Fibroblast of lung (primary cell): ENCODE measurements around the gene ARFIP1. TPM values are rescaled to one million over a fixed set of nuclear protein-coding genes. Genes with fewer than 3 reads are reported as not detected.

ENCODE experiments used
- DNase-seq, 2 donors: peaks; one replicate each; pipeline versions ENCODE4 v3.0.0 to v3.0.0-alpha.2; 2010; ENCODE audit warnings: low read depth in 2 of 2
- H2AFZ ChIP-seq: 2 replicates; pipeline ENCODE4 v1.5.1; 2012; ENCODE audit warnings: low read length, control low read depth, inconsistent platforms
- H3K27ac ChIP-seq: 2 replicates; pipeline ENCODE4 v1.5.1; 2011; ENCODE audit warnings: low read length, control low read depth; ENCODE audit not compliant: insufficient read depth
- H3K27me3 ChIP-seq: 2 replicates; pipeline ENCODE4 v1.5.1; 2011; ENCODE audit warnings: mild to moderate bottlenecking, low read length; ENCODE audit not compliant: control insufficient read depth, insufficient read depth
- H3K36me3 ChIP-seq: 2 replicates; pipeline ENCODE4 v1.5.1; 2011; ENCODE audit warnings: low read length; ENCODE audit not compliant: control insufficient read depth, insufficient read depth
- H3K4me1 ChIP-seq: 2 replicates; pipeline ENCODE4 v1.5.1; 2011; ENCODE audit warnings: low read length; ENCODE audit not compliant: control insufficient read depth, insufficient read depth; ENCODE audit errors: extremely low read depth
- H3K4me2 ChIP-seq: 2 replicates; pipeline ENCODE4 v1.5.1; 2011; ENCODE audit warnings: low read length, control low read depth; ENCODE audit not compliant: insufficient read depth; ENCODE audit errors: extremely low read depth
- H3K4me3 ChIP-seq, 4 experiments: fragments of 200-600 bp in 1 of 4; sonication (generic) in 1 of 4; replicated peaks in 1 of 4; 2 replicates each; pipeline ENCODE4 v1.5.1; 2011 to 2016; ENCODE audit warnings: low read length in 4 of 4, low read depth in 3 of 4, mild to moderate bottlenecking in 3 of 4, control low read depth in 2 of 4, inconsistent platforms in 1 of 4, mixed read lengths in 1 of 4; ENCODE audit not compliant: insufficient read depth in 1 of 4; ENCODE audit errors: control extremely low read depth in 1 of 4
- H3K79me2 ChIP-seq: 2 replicates; pipeline ENCODE4 v1.5.1; 2012; ENCODE audit warnings: mild to moderate bottlenecking, low read length, inconsistent platforms; ENCODE audit not compliant: control insufficient read depth, insufficient read depth
- H3K9ac ChIP-seq: 2 replicates; pipeline ENCODE4 v1.5.1; 2011; ENCODE audit warnings: mild to moderate bottlenecking, low read length, control low read depth; ENCODE audit not compliant: insufficient read depth
- H3K9me3 ChIP-seq: 2 replicates; pipeline ENCODE4 v1.5.1; 2012; ENCODE audit warnings: low read depth, low read length; ENCODE audit not compliant: control insufficient read depth, insufficient read depth
- H4K20me1 ChIP-seq: 2 replicates; pipeline ENCODE4 v1.5.1; 2011; ENCODE audit warnings: low read length; ENCODE audit not compliant: control insufficient read depth, insufficient read depth; ENCODE audit errors: extremely low read depth
- CTCF ChIP-seq, 2 donors: IDR thresholded peaks in 1 of 2; conservative IDR thresholded peaks in 1 of 2; 1 replicate in 1 of 2; 2 replicates in 1 of 2; pipeline ENCODE4 v1.5.1; 2011 to 2012; ENCODE audit warnings: low read length in 2 of 2, control low read depth in 1 of 2, inconsistent platforms in 1 of 2, low read depth in 1 of 2, mild to moderate bottlenecking in 1 of 2
- EZH2 ChIP-seq: IDR thresholded peaks from 2 replicates; pipeline ENCODE4 v1.5.1; 2012; ENCODE audit warnings: low read length, control low read depth, mild to moderate bottlenecking; ENCODE audit errors: missing control alignments
- polyA plus RNA-seq, 2 donors: library from polyadenylated mRNA; depleted of rRNA in 1 of 2; stranded (reverse) in 1 of 2; unstranded in 1 of 2; fragments of >200 nt; gene quantifications; 2 replicates each; pipeline ENCODE4 v1.2.1, GENCODE V29; 2011 to 2012; ENCODE audit warnings: missing spikeins in 1 of 2
- total RNA-seq: library from RNA; depleted of rRNA; stranded (reverse); fragments of >200 nt; gene quantifications from 2 replicates; pipeline ENCODE4 v1.2.1, GENCODE V29; 2014

ARFIP1 gene
- total and polyA plus RNA-seq, 2 donors (not counting 1 experiment from before 2014, with no cell fraction given), result 35.6 to 40.8 TPM

GRCh38 chr4:152946446-152946845 is 166.7 kb downstream of the ARFIP1 start:
- H3K4me2 ChIP-seq, result no peak overlapping the region
- H2AFZ ChIP-seq, result no peak overlapping the region
- H3K27ac ChIP-seq, result no peak overlapping the region
- H4K20me1 ChIP-seq, result no peaks in the 10 kb centered on the region
- peaks cover 4% of the 10 kb centered on the region for H3K4me1 ChIP-seq
- H3K36me3 ChIP-seq, result no peaks in the 10 kb centered on the region
- no peak for DNase-seq
- no peaks in the 10 kb centered on the region for H3K79me2 ChIP-seq
- peaks cover 3% of the 10 kb centered on the region for H3K27me3 ChIP-seq
- TF ChIP-seq CTCF (conservative IDR thresholded peaks at IDR 0.05 in 1 of 2, IDR thresholded peaks at IDR 0.05 in 1 of 2; ENCODE audit: low read depth in 1 of 2, low read length in 2 of 2) (no peak), EZH2 (no peak)
- H3K9me3 ChIP-seq, result no peaks in the 10 kb centered on the region
- no peak overlapping the region for H3K4me3 ChIP-seq
- H3K9ac ChIP-seq, result no peak overlapping the region

- H4K20me1 ChIP-seq, result no peaks in the 10 kb centered on the region
- no peaks in the 10 kb centered on the region for H3K9me3 ChIP-seq
- H3K79me2 ChIP-seq, result no peaks in the 10 kb centered on the region
These were observed 167.6 kb downstream of the ARFIP1 start for GRCh38 chr4:152947311-152947710.

GRCh38 chr4:152949930-152950329 is 170.2 kb downstream of the ARFIP1 start:
- Histone ChIP-seq H3K9me3 (no peaks in the 10 kb centered on the region), H3K9ac (no peak overlapping the region), H3K36me3 (no peaks in the 10 kb centered on the region), H3K27ac (no peak overlapping the region), H3K79me2 (no peaks in the 10 kb centered on the region), H3K4me1 (peaks cover 2% of the 10 kb centered on the region), H3K27me3 (peaks cover 3% of the 10 kb centered on the region), H3K4me3 (no peak overlapping the region), H2AFZ (no peak overlapping the region), H3K4me2 (no peak overlapping the region), H4K20me1 (no peaks in the 10 kb centered on the region)
- no peak for DNase-seq
- TF ChIP-seq EZH2, result no peak
- TF ChIP-seq CTCF (conservative IDR thresholded peaks at IDR 0.05 in 1 of 2, IDR thresholded peaks at IDR 0.05 in 1 of 2; ENCODE audit: low read depth in 1 of 2, low read length in 2 of 2), result no peak

More at GRCh38 chr4:152947311-152947710, 167.6 kb downstream of the ARFIP1 start:
- Histone ChIP-seq H3K4me2 (no peak overlapping the region), H3K36me3 (no peaks in the 10 kb centered on the region), H3K9ac (no peak overlapping the region), H3K27me3 (peaks cover 3% of the 10 kb centered on the region), H3K4me3 (no peak overlapping the region), H3K4me1 (peaks cover 5% of the 10 kb centered on the region), H2AFZ (no peak overlapping the region), H3K27ac (no peak overlapping the region)
- TF ChIP-seq EZH2, result no peak
- no peak for TF ChIP-seq CTCF (conservative IDR thresholded peaks at IDR 0.05 in 1 of 2, IDR thresholded peaks at IDR 0.05 in 1 of 2; ENCODE audit: low read depth in 1 of 2, low read length in 2 of 2)
- no peak for DNase-seq
